Panc1 (cell line): ENCODE results near the gene WDR90. TPM values are rescaled to one million over a fixed set of nuclear protein-coding genes. Genes with fewer than 3 reads are reported as not detected.
"Not testable (repeated sequence)": the region's sequence is repeated elsewhere in the genome, so short reads cannot be mapped to it uniquely, and the experiment has no call there.

ENCODE experiments used
- ATAC-seq: fragments of 200-7000 bp; cut with Tn5 transposase; 2 replicates; pipeline ENCODE4 v1.9.1; 2020; ENCODE audit warnings: mild to moderate bottlenecking, moderate library complexity
- BruUV-seq: library from RNA; stranded (reverse); fragments of 400-500 nt; replicated peaks from 2 replicates; lab custom pipeline; 2021; lab: Mats Ljungman, UMichigan
- CTCF ChIA-PET: fragments of 300-600 bp; sonication (Branson Sonifier 250); formaldehyde crosslinking; loops from one replicate; lab custom pipeline; 2022; ENCODE audit warnings: antibody characterized with exemption; lab: Charles Lee
- POLR2A ChIA-PET: fragments of 300-600 bp; sonication (Branson Sonifier 250); formaldehyde crosslinking; loops from one replicate; lab custom pipeline; 2022; ENCODE audit warnings: antibody characterized with exemption; lab: Charles Lee
- DNase-seq: peaks from one replicate; pipeline ENCODE4 v3.0.0-alpha.2; 2010; ENCODE audit warnings: low read depth, low spot score
- H3K27ac ChIP-seq: 2 replicates; pipeline ENCODE4 v1.5.1; 2011; ENCODE audit warnings: mild to moderate bottlenecking, low read length, inconsistent platforms
- H3K27me3 ChIP-seq: fragments of 200-500 bp; sonication (Bioruptor generic); 2 replicates; pipeline ENCODE4 v1.6.0; 2014; ENCODE audit warnings: low read length, inconsistent platforms; ENCODE audit not compliant: control insufficient read depth, insufficient read depth
- H3K36me3 ChIP-seq: fragments of 200-500 bp; sonication (Bioruptor generic); 2 replicates; pipeline ENCODE4 v1.5.1; 2014; ENCODE audit warnings: inconsistent platforms, mild to moderate bottlenecking, low read length, moderate library complexity; ENCODE audit not compliant: control insufficient read depth, insufficient read depth
- H3K4me1 ChIP-seq: 2 replicates; pipeline ENCODE4 v1.5.1; 2011; ENCODE audit warnings: inconsistent platforms, mild to moderate bottlenecking, low read length, moderate library complexity; ENCODE audit not compliant: control insufficient read depth, insufficient read depth
- H3K4me3 ChIP-seq, 2 experiments: 2 replicates each; pipeline ENCODE4 v1.5.1; 2011 to 2012; ENCODE audit warnings: low read depth in 2 of 2, low read length in 2 of 2, mild to moderate bottlenecking in 2 of 2, inconsistent platforms in 1 of 2, moderate library complexity in 1 of 2
- H3K9me3 ChIP-seq: fragments of 200-500 bp; sonication (Bioruptor generic); 2 replicates; pipeline ENCODE4 v1.5.1; 2014; ENCODE audit warnings: low read depth, mild to moderate bottlenecking, inconsistent platforms, low read length, moderate library complexity; ENCODE audit not compliant: control insufficient read depth, insufficient read depth
- CTCF ChIP-seq: fragments of 450-650 bp; IDR thresholded peaks from 2 replicates; pipeline ENCODE4 v1.5.1; 2017; ENCODE audit warnings: mild to moderate bottlenecking
- POLR2AphosphoS5 ChIP-seq: IDR thresholded peaks from 2 replicates; pipeline ENCODE4 v1.6.1; 2012; ENCODE audit warnings: mild to moderate bottlenecking, low read depth, low read length, moderate library complexity
- REST ChIP-seq, 2 experiments: IDR thresholded peaks; 2 replicates each; pipeline ENCODE4 v1.6.1; 2011 to 2012; ENCODE audit warnings: low read depth in 2 of 2, control low read depth in 1 of 2, low read length in 1 of 2, mild to moderate bottlenecking in 1 of 2, moderate library complexity in 1 of 2; ENCODE audit not compliant: insufficient read depth in 1 of 2
- SIN3A ChIP-seq: IDR thresholded peaks from 2 replicates; pipeline ENCODE4 v1.6.1; 2012; ENCODE audit warnings: low read depth, mild to moderate bottlenecking, low read length, moderate library complexity, borderline replicate concordance; ENCODE audit not compliant: insufficient read depth
- TCF7L2 ChIP-seq: IDR thresholded peaks from 2 replicates; pipeline ENCODE4 v1.6.1; 2011; ENCODE audit warnings: mild to moderate bottlenecking, low read depth, low read length, inconsistent platforms
- in situ Hi-C: cut with HindIII; loops from 2 replicates; pipeline ENCODE4 v1.10.0; 2016; ENCODE audit warnings: low sequenced_read_pairs, low pct_unique_long_range_greater_than_20kb
- intact Hi-C: fragments of 100-400 bp; cut with micrococcal nuclease; formaldehyde crosslinking; loops from one replicate; pipeline ENCODE4 v1.10.0; 2022; ENCODE audit not compliant: unreplicated experiment
- total RNA-seq: library from RNA; stranded (reverse); gene quantifications from one replicate; pipeline ENCODE4 v1.2.1, GENCODE V29; 2021; ENCODE audit not compliant: unreplicated experiment

The WDR90 gene
- total RNA-seq, 1 experiment from 2014 or later: 58.9 TPM

GRCh38 chr16:711548-712320, 62.6 kb downstream of the WDR90 start:
- Histone ChIP-seq H3K36me3 (no peaks in the 10 kb centered on the region; the same call in 1 of the 2 replicates), H3K4me1 (peaks cover 43% of the 10 kb centered on the region), H3K27me3 (no peaks in the 10 kb centered on the region), H3K4me3 (no peak overlapping the region), H3K9me3 (no peaks in the 10 kb centered on the region), H3K27ac (peak overlapping the region; percentile 63)
- no TSS peak for BruUV-seq
- TF ChIP-seq SIN3A (no peak), CTCF (peak; percentile 98), TCF7L2 (no peak), POLR2AphosphoS5 (peak; percentile 7; the same call in 1 of the 2 replicates)
- in situ Hi-C loops: no loop called here
- ATAC-seq (peak; percentile 56), DNase-seq (no peak)
- POLR2A ChIA-PET: interaction anchor here (1.2 kb wide), 1 partner anchor 10 kb away, joined by 5 read pairs; no protein-coding TSS in a partner anchor
- CTCF ChIA-PET: interaction anchor here (0.8 to 1.6 kb wide), 4 partner anchors 9 to 73 kb away, joined by 3 to 7 read pairs (median 6); partner anchors contain the start of gene ANTKMT
- intact Hi-C loops: no loop called here

- H3K9me3 ChIP-seq, H3K36me3 ChIP-seq, intact Hi-C loops, BruUV-seq, H3K27me3 ChIP-seq, H3K4me3 ChIP-seq, in situ Hi-C loops: not testable (repeated sequence)
- peaks cover 48% of the 10 kb centered on the region for H3K4me1 ChIP-seq
- H3K27ac ChIP-seq: peak overlapping the region; percentile 60
- DNase-seq (peak; percentile 99), ATAC-seq (peak; percentile 59)
- ChIA-PET POLR2A (interaction anchor here (0.5 to 1.2 kb wide), 2 partner anchors 9 to 268 kb away, joined by 5 to 8 read pairs; partner anchors contain the start of gene SOX8), CTCF (interaction anchor here (0.8 to 1.6 kb wide), 4 partner anchors 8 to 72 kb away, joined by 3 to 7 read pairs (median 6); partner anchors contain the start of gene ANTKMT)
- TF ChIP-seq POLR2AphosphoS5: peak; percentile 57; the same call in 1 of the 2 replicates
- peak; percentile 89 for TF ChIP-seq CTCF
These were observed 63.6 kb downstream of the WDR90 start for GRCh38 chr16:712740-713250.

GRCh38 chr16:714079-714478, 64.9 kb downstream of the WDR90 start:
- no TSS peak for BruUV-seq
- H3K27ac ChIP-seq: peak overlapping the region; percentile 94
- TF ChIP-seq SIN3A (no peak), POLR2AphosphoS5 (no peak), REST (IDR thresholded peaks at IDR 0.05; ENCODE audit: insufficient read depth in 1 of 2, low read depth in 2 of 2, low read length in 1 of 2) (no peak), TCF7L2 (no peak)
- H3K4me3 ChIP-seq: peak overlapping the region; percentile 37 to 58
- CTCF ChIA-PET: no interaction called here
- DNase-seq: no peak
- H3K9me3 ChIP-seq: no peaks in the 10 kb centered on the region
- H3K27me3 ChIP-seq: no peaks in the 10 kb centered on the region
- intact Hi-C loops (no loop called here), in situ Hi-C loops (no loop called here)
- ATAC-seq: peak; percentile 6
- POLR2A ChIA-PET: interaction anchor here (0.8 kb wide), 1 partner anchor 10 kb away, joined by 3 read pairs; no protein-coding TSS in a partner anchor
- no peaks in the 10 kb centered on the region; the same call in 1 of the 2 replicates for H3K36me3 ChIP-seq
- H3K4me1 ChIP-seq: peaks cover 61% of the 10 kb centered on the region
